ENCODE results near the gene LUZP4.
"Not testable (repeated sequence)": the region's sequence is repeated elsewhere in the genome, so short reads cannot be mapped to it uniquely, and the experiment has no call there.

LUZP4 gene

GRCh38 chrX:115289465-115289864, at the start of gene LUZP4:
Gene LUZP4, plus strand, starts transcription at chrX:115289715. Its CDS starts 45 bp downstream, at chrX:115289760.
- no peak for DNase-seq

- DNase-seq, result no peak
These were observed 37.9 kb upstream of the LUZP4 start for GRCh38 chrX:115251458-115252233.

GRCh38 chrX:115255003-115255402, 34.5 kb upstream of the LUZP4 start:
- no peak for DNase-seq

GRCh38 chrX:115257711-115258110, 31.8 kb upstream of the LUZP4 start:
- DNase-seq, result no peak

GRCh38 chrX:115259238-115259875, 30.2 kb upstream of the LUZP4 start:
- no peak for DNase-seq

GRCh38 chrX:115260330-115260729, 29.2 kb upstream of the LUZP4 start:
- no peak for DNase-seq

- DNase-seq, result no peak
These were observed 28.4 kb upstream of the LUZP4 start for GRCh38 chrX:115261148-115261547.

- DNase-seq, result no peak
These were observed 25.5 kb upstream of the LUZP4 start for GRCh38 chrX:115264009-115264408.

GRCh38 chrX:115266300-115266699, 23.2 kb upstream of the LUZP4 start:
- no peak for DNase-seq

- no peak for DNase-seq
These were observed 21.1 kb upstream of the LUZP4 start for GRCh38 chrX:115268421-115268820.

- no peak for DNase-seq
These were observed 20.3 kb upstream of the LUZP4 start for GRCh38 chrX:115269051-115269683.

- DNase-seq, result no peak
These were observed 4.6 kb upstream of the LUZP4 start for GRCh38 chrX:115284877-115285276.

GRCh38 chrX:115297189-115297588, 7.7 kb downstream of the LUZP4 start:
- DNase-seq, result no peak

GRCh38 chrX:115311139-115311538, 21.6 kb downstream of the LUZP4 start:
- DNase-seq, result no peak

- no peak for DNase-seq
These were observed 22.1 kb downstream of the LUZP4 start for GRCh38 chrX:115311601-115312001.

GRCh38 chrX:115318139-115318538, 28.6 kb downstream of the LUZP4 start:
- DNase-seq, result no peak

- no peak for DNase-seq
These were observed 32.9 kb downstream of the LUZP4 start for GRCh38 chrX:115322375-115322774.

GRCh38 chrX:115324194-115324593, 34.7 kb downstream of the LUZP4 start:
- no peak for DNase-seq

GRCh38 chrX:115329282-115329681, 39.8 kb downstream of the LUZP4 start:
- not testable (repeated sequence) for DNase-seq

GRCh38 chrX:115330498-115331168, 41.1 kb downstream of the LUZP4 start:
- peak in 1 of 2 experiments; percentile 2 for DNase-seq

GRCh38 chrX:115332832-115333231, 43.3 kb downstream of the LUZP4 start:
- DNase-seq, result no peak

- DNase-seq, result no peak
These were observed 43.9 kb downstream of the LUZP4 start for GRCh38 chrX:115333446-115333845.

- DNase-seq, result no peak
These were observed 48.1 kb downstream of the LUZP4 start for GRCh38 chrX:115337491-115338144.

All from activated CD4-positive, alpha-beta T cell treated with anti-CD3 and anti-CD28 coated beads, Interleukin-2, amount 50 U/mL, for 48 hours (primary cell).